ENCODE results near the gene MTCH1.

DNA sequence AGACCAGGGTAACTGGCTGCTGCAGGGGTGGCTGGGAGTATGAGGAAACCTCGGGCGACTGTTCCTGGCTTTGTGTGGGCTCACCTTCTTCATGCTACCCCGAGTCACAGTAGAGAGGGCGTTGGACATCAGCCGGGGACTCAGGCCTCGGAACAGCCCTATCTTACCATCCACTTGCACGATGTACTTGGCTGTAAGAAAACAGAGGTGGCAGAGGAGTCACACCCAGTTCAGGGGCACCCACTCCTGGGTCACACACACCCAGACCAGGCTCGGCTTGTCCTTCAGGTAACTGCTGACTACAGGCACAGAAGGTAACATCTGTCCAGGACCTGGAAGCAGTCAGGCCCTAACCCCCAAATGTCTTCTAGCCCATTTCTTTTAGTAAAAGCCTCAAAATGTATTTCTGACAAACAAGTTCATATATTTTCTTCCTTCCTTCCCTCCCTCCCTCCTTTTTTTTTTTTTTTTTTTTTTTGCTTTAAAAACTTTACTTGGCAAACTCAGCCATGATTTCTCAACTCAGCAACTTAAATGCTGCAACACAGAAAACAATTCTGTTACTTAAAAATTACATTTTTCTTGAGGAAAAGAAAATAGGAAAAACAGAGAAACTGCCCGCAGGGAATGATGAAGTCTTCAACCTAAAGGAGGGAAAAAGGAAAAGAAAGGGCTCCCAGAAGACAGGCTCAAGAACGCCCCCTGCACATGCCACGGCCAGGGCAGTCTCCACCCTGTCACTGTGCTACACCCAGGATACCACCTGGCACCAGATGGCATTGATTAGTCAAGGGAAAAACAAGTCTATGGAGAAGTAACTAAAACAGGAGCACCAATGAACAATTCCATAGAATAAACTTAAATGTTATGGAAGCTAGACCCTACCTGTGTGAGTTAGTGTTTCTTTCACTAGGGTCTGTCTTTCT, 7.3 kb downstream of the MTCH1 start:
- TF ChIP-seq POLR2A (IDR thresholded peaks at IDR 0.05) (no peak), CTCF (IDR thresholded peaks at IDR 0.05) (no peak), EP300 (IDR thresholded peaks at IDR 0.05) (no peak), POLR2AphosphoS5 (IDR thresholded peaks at IDR 0.05) (no peak)

Measured in sigmoid colon (tissue), 4 donors.